ENCODE data around the gene RNASE12.
"Not testable (repeated sequence)": the region's sequence is repeated elsewhere in the genome, so short reads cannot be mapped to it uniquely, and the experiment has no call there.

RNASE12 gene

DNA sequence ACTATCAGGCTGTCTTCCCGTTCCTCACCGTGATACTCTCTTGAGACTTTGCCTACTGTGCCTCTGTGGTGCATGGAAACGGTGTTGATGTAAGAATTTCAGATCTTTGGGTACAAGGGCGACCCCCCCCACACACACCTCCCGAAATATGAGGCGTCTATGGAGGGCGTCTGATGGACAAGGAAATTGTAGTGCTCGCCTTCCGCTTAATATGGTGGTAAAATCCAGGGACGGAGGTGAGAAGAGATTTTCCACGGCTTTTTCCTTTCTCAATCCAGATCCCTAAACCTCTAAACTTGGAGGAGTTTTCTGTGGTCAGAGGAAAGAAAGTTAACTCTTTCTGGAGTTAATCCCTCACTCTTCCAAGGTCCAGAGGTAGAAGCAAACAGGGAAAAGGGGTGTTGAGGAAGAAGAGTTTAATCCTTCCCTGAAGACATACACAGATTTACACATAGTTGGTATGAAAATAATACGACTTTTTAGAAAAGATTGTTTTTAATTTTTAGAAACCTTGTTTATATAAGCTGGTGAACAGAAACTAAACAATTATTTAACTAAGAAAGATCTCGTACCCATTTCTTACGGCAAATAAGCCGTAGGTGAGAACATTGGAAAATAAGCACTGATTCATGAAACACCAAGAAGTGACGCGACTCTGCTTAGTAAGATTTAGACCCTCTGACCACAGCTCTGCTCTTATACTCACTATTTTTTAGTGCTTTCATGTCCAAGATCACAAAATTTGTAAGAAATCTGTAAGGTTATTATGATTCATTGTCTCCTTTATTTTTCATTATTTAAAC, 23.1 kb upstream of the RNASE12 start:
- no peak for DNase-seq (ENCODE audit: low read depth, low spot score)
- peak overlapping the region; percentile 66 for H3K27ac ChIP-seq

DNA sequence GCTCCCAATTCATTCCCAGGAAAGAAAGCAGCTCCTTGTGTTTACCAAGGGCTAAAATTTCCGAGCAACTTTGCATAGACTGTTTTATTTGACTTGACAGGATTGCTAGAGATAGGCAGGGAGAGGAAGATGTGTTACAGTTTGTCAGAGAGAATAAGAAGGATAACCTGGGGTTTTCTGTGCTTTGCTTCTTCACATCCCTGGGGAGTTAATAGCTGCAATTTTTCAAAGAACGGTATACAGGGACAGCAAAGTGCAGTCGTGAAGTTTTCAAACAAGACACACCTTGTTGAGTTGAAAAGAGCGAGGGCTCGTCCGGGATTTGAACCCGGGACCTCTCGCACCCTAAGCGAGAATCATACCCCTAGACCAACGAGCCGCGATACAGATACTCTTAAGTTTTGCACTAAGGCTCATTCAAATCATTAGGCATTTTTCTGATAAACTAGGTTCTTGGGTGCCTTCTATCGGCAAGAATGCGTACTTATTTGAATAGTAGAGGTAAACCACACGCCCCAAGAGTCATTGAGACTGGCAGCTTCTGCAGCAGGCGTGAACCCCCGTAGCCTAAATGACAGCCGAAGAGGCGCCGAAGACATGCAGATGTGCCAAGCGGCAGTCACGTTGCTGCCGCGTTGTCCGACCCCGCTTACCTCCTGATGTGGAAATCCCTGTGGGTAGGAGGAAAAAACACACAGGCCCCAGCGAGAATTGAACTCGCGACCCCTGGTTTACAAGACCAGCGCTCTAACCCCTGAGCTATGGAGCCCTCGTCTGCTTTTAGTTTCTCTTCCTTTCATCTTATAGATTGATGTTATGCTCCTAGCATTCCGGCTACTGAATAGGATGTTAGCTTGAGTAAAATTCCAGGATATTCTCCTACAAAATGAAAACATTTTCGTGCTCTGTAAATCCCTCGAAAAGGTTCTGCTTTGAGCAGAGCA, 22.2 kb upstream of the RNASE12 start:
- peak overlapping the region; percentile 66 for H3K27ac ChIP-seq
- DNase-seq (ENCODE audit: low read depth, low spot score): peak; percentile 95

DNA sequence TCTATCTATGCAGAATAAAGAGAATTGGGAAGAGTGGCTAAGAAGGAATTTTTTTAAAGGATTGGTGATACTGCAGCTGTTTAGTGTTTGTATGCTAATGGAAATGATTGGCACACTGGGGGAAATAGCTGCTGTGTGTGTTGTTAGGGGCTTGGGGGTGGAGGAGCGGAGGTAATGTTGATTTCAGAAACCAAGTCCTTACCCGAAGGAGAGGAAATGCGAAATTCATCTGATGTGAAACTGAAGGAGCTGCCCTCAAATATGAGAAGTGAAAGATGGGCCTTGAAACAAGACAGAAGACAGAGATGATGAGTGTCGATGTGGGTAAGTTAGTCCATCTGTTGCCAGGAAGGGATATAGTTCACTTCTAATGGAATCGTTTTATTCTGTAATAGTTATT, 21.2 kb upstream of the RNASE12 start:
- peak overlapping the region; percentile 66 for H3K27ac ChIP-seq

DNA sequence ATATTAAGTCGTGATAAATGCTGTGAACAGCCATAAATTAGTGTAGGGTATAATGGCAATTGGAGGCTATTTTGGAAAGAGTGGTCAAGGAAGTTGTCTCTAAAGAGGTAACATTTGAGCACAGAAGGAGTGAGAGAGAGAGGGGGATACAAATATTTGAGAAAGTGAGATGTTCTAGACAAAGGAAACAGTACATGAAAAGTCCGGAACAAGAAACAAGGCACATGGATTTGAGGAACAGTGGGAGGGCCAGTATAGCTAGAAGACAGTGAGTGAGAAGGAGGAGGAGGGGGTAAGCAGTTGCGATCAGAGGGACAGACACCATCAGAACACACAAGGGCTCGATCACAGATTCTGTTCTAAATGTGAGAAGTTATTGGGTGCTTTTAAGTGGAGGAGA, 20.1 kb upstream of the RNASE12 start:
- H3K27ac ChIP-seq: no peak overlapping the region
- DNase-seq (ENCODE audit: low read depth, low spot score): no peak

More for the DNA sequence above, 21.2 kb upstream of the RNASE12 start:
- no peak for DNase-seq (ENCODE audit: low read depth, low spot score)

DNA sequence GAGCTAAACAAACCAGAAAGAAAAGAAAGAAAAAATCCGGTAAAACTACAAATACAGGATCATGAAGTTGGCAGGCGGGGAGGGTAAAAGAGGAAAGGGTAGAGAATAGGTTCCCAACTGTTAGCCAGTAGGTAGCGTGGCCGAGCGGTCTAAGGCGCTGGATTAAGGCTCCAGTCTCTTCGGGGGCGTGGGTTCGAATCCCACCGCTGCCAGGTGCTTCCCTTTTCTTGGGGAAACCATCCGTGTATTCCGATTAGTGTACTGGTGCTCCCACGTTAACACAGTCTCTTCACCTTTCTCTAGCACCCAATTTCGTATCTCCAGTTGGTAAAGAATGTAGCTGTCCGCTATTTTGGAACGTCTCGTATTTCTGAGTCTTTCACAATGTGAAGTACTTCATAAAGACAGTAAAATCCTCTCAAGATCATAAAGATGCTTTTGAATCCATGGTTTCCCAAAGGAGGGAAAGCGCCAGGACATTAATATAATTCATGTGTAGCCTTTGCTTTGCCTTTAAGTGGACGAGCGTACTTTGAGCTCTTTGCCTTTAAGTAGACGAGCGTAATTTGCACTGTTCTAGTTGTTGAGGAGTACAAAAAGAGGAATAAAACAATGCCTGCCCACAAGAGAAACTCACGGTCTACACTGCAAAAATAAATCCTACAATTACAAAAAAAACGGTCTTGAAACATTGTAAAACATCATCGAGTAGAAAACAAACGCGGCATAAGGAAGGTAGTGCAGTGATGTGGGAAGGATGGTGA, 19.0 kb upstream of the RNASE12 start:
- DNase-seq (ENCODE audit: low read depth, low spot score): no peak
- peak overlapping the region; percentile 45 for H3K27ac ChIP-seq

DNA sequence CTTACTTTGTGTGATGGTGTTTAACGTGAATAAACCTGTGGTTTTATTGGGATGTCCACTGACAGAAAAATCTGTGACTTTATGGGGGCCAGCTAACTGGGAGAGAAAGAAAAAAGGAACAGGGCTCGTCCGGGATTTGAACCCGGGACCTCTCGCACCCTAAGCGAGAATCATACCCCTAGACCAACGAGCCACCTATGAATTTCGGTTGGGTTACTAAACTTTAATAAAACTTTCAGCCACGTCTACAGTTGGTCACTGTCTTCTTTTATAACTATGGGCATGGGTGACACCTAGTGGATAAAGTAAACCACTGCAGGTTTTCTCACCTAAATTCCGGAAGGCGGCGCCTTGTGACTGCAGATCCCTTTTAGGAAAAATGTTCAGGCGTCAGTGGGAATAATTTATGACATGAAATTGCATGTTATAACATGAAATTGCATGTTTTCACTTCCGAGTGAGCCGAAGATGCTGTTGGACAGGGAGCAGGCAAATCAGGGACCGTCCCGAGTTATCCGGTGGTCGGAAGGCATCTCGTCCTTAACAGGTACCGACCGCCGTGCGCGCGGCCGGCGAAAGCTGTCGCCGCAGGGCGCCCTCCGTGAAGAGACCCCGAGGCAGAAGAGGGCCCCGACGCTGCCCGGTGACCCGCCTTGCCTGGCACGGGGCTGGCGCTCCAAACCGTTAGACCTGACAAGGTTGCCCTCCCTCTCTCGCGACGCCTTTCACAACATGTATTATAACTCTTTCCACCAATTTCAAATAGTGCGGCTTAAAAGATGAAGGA, 18.2 kb upstream of the RNASE12 start:
- peak; percentile 59 for DNase-seq (ENCODE audit: low read depth, low spot score)
- H3K27ac ChIP-seq: peak overlapping the region; percentile 45

DNA sequence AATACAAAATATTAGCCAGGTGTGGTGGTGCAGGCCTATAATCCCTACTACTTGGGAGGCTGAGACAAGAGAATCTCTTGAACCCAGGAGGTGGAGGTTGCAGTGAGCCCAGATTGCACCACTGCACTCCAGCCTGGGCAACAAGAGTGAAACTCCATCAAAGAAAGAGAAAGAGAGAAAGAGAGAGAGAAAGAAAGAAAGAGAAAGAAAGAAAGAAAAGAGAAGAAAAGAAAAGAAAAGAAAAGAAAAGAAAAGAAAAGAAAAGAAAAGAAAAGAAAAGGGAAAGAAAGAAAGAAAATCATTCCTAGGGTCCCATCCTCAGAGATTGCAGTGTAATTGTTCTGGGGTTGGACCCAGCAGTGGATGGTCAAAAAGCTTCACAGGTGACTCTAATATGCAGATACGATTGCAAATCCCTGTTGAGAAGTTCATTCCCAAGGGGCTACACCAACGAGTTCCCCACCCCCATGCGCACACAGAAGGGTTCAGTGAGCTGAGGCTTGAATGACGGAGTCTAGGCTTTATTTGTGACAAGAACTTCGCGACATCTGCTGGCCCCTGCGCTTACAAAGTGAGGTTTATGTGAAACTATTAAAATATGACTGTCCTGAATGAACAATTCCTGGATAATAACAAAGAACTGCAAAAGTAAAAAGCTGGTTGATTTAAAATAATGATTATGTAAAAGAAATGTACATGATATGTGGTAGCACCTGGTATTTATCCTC, 17.4 kb upstream of the RNASE12 start:
- H3K27ac ChIP-seq: no peak overlapping the region
- no peak for DNase-seq (ENCODE audit: low read depth, low spot score)

DNA sequence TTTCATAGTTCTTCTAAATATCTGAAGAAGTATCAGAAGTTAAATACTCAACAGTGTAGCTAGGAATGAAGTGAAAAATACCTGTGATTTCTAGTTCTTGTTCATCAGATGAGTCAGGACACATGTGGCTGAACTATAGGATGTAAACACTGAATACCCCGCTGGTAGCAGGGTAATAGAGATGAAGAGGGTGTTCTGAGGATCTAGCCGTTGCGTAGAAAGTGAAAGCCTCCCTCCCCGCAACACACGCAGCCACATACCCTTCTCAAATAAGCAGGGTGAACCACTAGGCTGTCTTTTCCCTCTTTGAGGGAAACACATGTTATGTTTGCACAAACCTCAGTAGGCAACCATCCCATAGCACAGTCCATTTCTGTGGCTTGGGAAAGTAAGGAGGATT, 16.4 kb upstream of the RNASE12 start:
- DNase-seq (ENCODE audit: low read depth, low spot score): no peak

DNA sequence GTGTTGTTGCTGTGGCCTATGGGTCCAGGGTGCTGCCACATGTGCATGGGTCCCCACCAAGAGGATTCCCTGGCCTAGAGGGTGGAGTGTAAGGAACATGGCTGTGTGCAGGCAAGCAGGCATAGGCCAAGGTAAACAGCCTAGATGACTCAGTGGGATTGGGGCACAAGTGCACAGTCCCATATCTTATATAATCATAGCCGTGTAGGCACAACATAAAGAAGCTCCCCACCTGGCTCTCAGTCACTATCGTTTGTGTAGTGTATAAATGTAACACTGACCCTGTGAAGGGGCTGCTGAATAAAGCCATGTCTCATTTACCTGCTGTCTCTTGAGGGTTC, 15.7 kb upstream of the RNASE12 start:
- no peak for DNase-seq (ENCODE audit: low read depth, low spot score)
- no peak overlapping the region for H3K27ac ChIP-seq

More for the DNA sequence above, 16.4 kb upstream of the RNASE12 start:
- H3K27ac ChIP-seq: no peak overlapping the region

DNA sequence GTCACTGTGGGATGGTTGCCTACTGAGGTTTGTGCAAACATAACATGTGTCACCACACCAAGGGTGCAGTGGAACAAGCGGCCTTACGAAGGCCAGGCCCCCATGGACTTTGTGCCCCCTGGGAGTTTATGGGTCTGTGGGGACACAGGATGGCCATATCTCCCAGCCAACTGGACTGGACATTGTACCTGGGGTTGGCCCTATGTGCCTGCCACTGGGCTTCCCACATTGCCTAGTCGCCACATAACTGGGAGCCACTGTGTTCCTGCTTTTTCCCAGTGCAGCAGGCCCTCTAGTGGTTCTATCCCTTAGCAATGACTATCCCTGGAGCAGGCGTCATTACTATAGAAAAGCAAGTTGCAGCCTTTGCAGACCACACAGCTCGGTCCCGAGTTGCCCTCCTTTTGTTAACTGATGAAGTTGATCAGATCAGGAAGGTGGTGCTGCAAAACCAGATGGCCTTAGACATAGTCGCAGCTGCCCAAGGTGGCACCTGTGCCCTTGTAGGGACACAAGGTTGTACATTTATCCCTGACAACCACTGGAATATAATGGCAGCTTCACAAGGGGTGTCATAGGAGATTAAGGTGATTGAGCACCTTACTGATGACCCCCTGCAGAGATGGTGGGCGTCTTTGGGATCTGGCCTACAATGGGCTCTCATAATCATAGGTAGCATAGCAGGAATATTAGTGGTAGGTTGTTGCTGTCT, 15.2 kb upstream of the RNASE12 start:
- no peak for DNase-seq (ENCODE audit: low read depth, low spot score)
- no peak overlapping the region for H3K27ac ChIP-seq

DNA sequence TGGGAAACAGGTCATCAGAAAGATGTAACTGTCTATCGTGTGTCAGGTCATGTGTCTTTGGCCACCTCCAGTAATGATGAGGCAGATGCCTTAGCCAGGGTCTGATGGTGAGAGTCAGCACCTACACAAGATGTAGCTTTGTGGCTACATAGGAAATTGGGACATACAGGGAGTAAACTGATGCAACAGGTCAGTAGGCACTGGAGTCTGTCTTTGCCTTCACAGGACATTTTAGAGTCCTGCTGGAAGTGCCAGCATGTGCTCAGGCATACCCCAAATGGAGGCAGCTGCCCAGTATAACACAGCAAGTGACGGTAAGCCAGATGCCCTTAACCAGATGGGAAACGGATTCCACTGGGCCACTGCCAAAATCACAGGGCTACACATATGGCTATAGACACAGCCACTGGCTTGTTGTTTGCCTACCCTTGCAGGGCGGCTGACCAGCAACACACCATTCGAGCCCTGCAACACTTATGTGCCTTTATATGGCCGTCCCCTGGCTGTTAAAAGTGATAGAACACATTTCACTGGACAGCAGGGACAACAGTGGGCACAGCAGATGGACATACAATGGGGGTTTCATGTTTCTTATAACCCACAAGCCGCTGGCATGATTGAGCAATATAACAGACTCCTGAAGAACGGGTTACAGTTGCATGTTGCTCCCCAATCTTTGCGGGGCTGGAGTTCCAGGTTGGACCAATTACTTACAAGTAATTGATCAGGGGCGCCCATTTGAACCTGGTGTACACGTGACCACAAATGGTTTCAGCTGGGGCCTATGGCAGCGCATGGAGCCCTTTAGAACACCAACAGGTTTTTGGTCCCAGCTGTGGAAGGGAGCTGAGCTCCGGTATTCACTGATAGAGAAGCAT, 12.9 kb upstream of the RNASE12 start:
- no peak for DNase-seq (ENCODE audit: low read depth, low spot score)
- H3K27ac ChIP-seq: no peak overlapping the region

DNA sequence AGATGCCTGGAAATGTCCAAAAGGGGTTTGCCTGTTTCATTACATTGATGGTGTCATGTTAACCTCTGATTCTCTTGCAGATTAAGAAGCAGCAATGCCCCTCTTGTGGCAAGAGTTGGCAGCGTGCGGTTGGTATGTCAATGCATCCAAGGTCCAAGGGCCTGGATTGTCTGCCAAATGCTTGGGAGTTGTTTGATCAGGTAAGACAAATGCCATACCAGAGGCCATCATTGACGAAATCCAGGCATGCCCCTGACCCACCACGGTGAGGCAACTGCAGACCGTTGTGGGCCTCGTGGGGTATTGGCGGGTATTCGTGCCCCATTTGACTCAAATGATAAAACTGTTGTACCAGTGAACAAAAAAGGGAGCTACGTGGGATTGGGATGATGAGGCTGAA, 11.4 kb upstream of the RNASE12 start:
- no peak overlapping the region for H3K27ac ChIP-seq
- DNase-seq (ENCODE audit: low read depth, low spot score): no peak

DNA sequence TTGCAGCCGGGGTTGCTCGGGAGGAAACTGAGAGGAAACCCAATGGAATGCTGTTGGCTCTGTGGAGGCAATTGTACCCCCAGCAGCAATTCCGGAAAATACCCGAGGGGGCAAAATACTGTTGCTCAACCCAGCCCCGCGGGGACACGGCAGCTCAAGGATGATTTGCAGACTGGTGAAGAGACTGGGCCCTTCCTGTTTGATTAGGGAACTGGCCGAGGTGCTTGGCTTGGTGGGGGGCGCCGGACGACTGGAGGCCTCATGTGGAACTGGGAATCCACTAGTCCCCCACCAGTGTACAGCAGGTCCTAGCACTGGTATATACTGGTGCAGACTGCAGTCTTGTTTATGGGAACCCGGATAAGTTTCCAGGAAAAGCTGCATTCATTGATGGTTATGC, 10.3 kb upstream of the RNASE12 start:
- H3K27ac ChIP-seq: no peak overlapping the region
- DNase-seq (ENCODE audit: low read depth, low spot score): no peak

DNA sequence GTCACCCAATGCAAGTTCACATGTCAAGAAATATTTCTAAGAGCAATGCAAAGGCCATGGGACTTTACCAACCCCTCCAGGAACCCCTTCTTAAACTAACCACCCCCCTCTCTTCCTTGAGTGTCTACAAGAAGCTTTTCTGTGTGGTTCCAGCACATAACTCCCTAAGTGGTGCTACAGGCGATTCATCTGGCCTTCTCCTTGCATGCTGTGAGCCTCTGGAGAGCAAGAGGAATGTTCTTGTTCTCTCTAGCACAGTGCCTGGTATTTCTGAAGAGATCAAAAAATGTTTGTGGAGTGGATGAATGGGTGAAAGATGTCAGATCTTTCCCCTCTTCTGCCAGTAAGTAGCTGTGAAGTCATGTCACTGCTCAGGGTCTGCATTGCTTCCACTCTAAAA, 5.9 kb upstream of the RNASE12 start:
- DNase-seq (ENCODE audit: low read depth, low spot score): no peak
- no peak overlapping the region for H3K27ac ChIP-seq

DNA sequence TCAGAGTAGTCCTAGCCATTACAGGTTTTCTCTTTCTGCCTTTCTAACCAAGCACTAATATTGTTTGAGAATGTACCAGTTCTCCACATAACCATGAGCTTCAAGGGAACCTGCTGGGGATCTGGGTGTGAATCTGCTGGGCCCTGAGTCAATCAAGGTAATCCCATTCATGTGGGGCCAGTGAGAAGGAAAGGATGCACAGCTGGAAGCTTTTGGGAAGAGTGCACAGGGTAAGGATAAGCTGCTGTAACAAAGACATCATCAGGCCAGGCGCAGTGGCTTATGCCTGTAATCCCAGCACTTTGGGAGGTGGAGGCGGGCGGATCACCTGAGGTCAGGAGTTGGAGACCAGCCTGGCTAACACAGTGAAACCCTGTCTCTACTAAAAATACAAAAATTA, 4.5 kb upstream of the RNASE12 start:
- H3K27ac ChIP-seq; DNase-seq (ENCODE audit: low read depth, low spot score): not testable (repeated sequence)

DNA sequence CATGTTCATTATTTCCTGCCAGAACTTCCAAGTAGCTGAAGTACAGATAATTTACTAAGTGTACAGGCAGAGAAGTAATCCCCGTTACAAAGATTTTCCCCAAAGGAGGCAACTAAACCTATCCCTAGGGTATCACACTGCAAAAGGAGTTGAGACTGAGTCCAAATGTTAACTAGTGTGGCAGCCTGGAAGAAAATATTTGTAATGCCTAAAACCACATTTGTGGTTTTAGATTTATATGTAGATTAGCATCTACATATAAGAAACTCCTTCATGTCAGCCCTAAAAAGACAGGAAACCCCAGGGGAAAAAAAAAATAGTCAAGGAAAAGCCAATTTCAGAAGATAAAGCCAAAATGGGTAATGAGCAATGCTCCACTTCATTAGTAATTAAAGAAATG, 1.4 kb upstream of the RNASE12 start:
- DNase-seq (ENCODE audit: low read depth, low spot score): no peak
- H3K27ac ChIP-seq: no peak overlapping the region

DNA sequence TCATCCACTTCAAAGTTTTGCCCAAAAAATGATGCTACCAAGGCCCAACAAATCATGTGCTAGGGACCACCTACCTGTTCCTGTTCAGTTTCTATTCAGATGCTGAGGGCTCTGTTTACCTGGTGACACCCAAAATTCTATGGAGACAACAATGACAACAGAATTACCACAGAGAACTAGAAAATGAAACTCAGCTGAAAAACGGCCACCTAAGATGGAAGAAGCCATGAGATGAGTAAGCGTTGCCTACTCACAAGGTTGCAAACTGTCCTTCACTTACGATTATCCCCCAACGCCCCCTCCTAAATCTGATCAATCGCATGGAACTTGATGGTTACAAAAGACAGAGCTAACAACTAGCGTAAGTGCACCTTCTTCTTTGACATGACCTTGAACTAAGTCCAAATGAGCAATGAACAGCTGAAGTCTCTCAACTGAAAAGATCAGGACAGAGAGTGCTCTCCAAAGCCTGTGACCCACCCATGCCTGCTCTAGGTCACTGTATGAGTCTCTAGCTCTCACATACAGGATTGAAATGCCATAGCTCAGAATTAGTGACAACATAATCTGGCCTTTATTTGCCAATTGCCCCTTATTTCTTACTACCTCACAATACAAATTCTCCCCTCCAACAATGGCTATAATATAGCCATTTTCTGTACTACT, 3.6 kb downstream of the RNASE12 start, which contains the start of gene RNASE11:
Gene RNASE11 (minus strand): TSS at position 513 of the 666 bp plus-strand sequence.
- DNase-seq (ENCODE audit: low read depth, low spot score): no peak
- no peak within 1 kb of the TSS for H3K27ac ChIP-seq
